HepG2 (cell line): ENCODE results near the gene MAGI1. TPM values are rescaled to one million over a fixed set of nuclear protein-coding genes. Genes with fewer than 3 reads are reported as not detected.

Experiments used
- ATAC-seq: fragments of 200-7000 bp; cut with Tn5 transposase; 3 replicates; pipeline ENCODE4 v1.9.1; 2020; ENCODE audit warnings: mild to moderate bottlenecking, moderate library complexity
- BruUV-seq: library from RNA; stranded (reverse); fragments of 400-500 nt; replicated peaks from 2 replicates; lab custom pipeline; 2021; lab: Mats Ljungman, UMichigan
- CTCF ChIA-PET: fragments of 300-600 bp; formaldehyde crosslinking; extraction: SDS; loops from one replicate; lab custom pipeline; 2021; ENCODE audit warnings: low total read pairs, inconsistent platforms, low intra/inter-chr PET ratio; lab: Yijun Ruan, JAX
- POLR2A ChIA-PET: fragments of 350-600 bp; sonication (Branson Sonifier 250); formaldehyde crosslinking; loops from one replicate; lab custom pipeline; 2020; ENCODE audit warnings: antibody characterized with exemption, inconsistent platforms; lab: Yijun Ruan, JAX
- DNase-seq: peaks from one replicate; pipeline ENCODE4 v3.0.0-alpha.2; 2015; ENCODE audit warnings: low spot score
- FAIRE-seq: peaks from 3 replicates; lab custom pipeline; 2011; peaks lifted over from hg19 to GRCh38; lab: Jason Lieb, UNC
- H2AFZ ChIP-seq: one replicate; pipeline ENCODE4 v1.6.1; 2011; ENCODE audit warnings: low read length, inconsistent platforms
- H3K27ac ChIP-seq: fragments of 300-600 bp; 3 replicates; pipeline ENCODE4 v1.8.0; 2011; ENCODE audit warnings: mixed run types, mild to moderate bottlenecking, mixed read lengths, low read length, inconsistent platforms; ENCODE audit not compliant: insufficient read depth; ENCODE audit errors: extremely low read length
- H3K27me3 ChIP-seq, 2 experiments: fragments of 200-600 bp in 1 of 2; 2 replicates in 1 of 2; 3 replicates in 1 of 2; pipeline versions ENCODE4 v1.6.0 to v1.8.0; 2011; ENCODE audit warnings: low read length in 2 of 2, mild to moderate bottlenecking in 2 of 2, moderate library complexity in 2 of 2, inconsistent platforms in 1 of 2; ENCODE audit not compliant: insufficient read depth in 2 of 2, control insufficient read depth in 1 of 2
- H3K36me3 ChIP-seq, 2 experiments: fragments of 200-600 bp in 1 of 2; replicated peaks in 1 of 2; 2 replicates in 1 of 2; 3 replicates in 1 of 2; pipeline versions ENCODE4 v1.5.1 to v1.8.0; 2011; ENCODE audit warnings: low read length in 2 of 2, inconsistent platforms in 1 of 2; ENCODE audit not compliant: insufficient read depth in 2 of 2, control insufficient read depth in 1 of 2
- H3K4me1 ChIP-seq: 2 replicates; pipeline ENCODE4 v1.5.1; 2012; ENCODE audit warnings: low read length, inconsistent platforms; ENCODE audit not compliant: insufficient read depth
- H3K4me2 ChIP-seq: 2 replicates; pipeline ENCODE4 v1.6.0; 2011; ENCODE audit warnings: low read depth, low read length, inconsistent platforms
- H3K4me3 ChIP-seq, 3 experiments: fragments of 200-600 bp in 1 of 3; sonication (generic), shearing (Covaris generic) in 1 of 3; replicated peaks in 1 of 3; 2 replicates each; pipeline ENCODE4 v1.5.1; 2011 to 2016; ENCODE audit warnings: low read length in 3 of 3, inconsistent platforms in 2 of 3, low read depth in 2 of 3, mild to moderate bottlenecking in 2 of 3, control low read depth in 1 of 3, mixed read lengths in 1 of 3; ENCODE audit not compliant: insufficient read depth in 1 of 3
- H3K79me2 ChIP-seq: one replicate; pipeline ENCODE4 v1.6.1; 2011; ENCODE audit warnings: low read length, inconsistent platforms; ENCODE audit not compliant: insufficient read depth
- H3K9ac ChIP-seq: 2 replicates; pipeline ENCODE4 v1.6.0; 2011; ENCODE audit warnings: mild to moderate bottlenecking, low read depth, low read length, inconsistent platforms; ENCODE audit not compliant: insufficient read depth
- H3K9me3 ChIP-seq: 2 replicates; pipeline ENCODE4 v1.5.1; 2012; ENCODE audit warnings: mild to moderate bottlenecking, low read length
- H4K20me1 ChIP-seq: 2 replicates; pipeline ENCODE4 v1.6.0; 2011; ENCODE audit warnings: inconsistent platforms, mild to moderate bottlenecking, low read length, moderate library complexity; ENCODE audit not compliant: insufficient read depth
- CCAR2 ChIP-seq: fragments of 200-400 bp; formaldehyde crosslinking; optimal IDR thresholded peaks from 2 replicates; pipeline ENCODE3; 2018; ENCODE audit warnings: low read depth, mild to moderate bottlenecking, low read length, moderate library complexity
- DNMT1 ChIP-seq: sonication (generic); formaldehyde crosslinking; IDR thresholded peaks from 2 replicates; pipeline ENCODE4 v1.5.1; 2020; ENCODE audit warnings: mild to moderate bottlenecking, missing genetic modification reagents
- FOXP1 ChIP-seq, 2 experiments: fragments of 450-650 bp in 1 of 2; IDR thresholded peaks; 2 replicates each; pipeline ENCODE4 v1.6.1; 2017 to 2018; ENCODE audit warnings: antibody characterized with exemption in 1 of 2
- GLMP ChIP-seq: sonication (generic); formaldehyde crosslinking; IDR thresholded peaks from 2 replicates; pipeline ENCODE4 v1.9.0; 2021; ENCODE audit warnings: missing genetic modification reagents, mild to moderate bottlenecking, borderline replicate concordance
- HOXA7 ChIP-seq: sonication (generic); formaldehyde crosslinking; IDR thresholded peaks from 2 replicates; pipeline ENCODE4 v1.8.1; 2022; ENCODE audit warnings: mild to moderate bottlenecking, missing genetic modification reagents, moderate library complexity
- KDM2A ChIP-seq: sonication (generic); formaldehyde crosslinking; IDR thresholded peaks from 2 replicates; pipeline ENCODE4 v1.4.0; 2020; ENCODE audit warnings: low read depth, missing genetic modification reagents, borderline replicate concordance
- SP4 ChIP-seq: sonication (generic); formaldehyde crosslinking; IDR thresholded peaks from 2 replicates; pipeline ENCODE4 v1.8.1; 2023; ENCODE audit warnings: mild to moderate bottlenecking, missing genetic modification reagents
- SYNCRIP ChIP-seq: fragments of 200-400 bp; formaldehyde crosslinking; IDR thresholded peaks from 2 replicates; pipeline ENCODE4 v1.6.1; 2018; ENCODE audit warnings: mild to moderate bottlenecking, low read depth, low read length; ENCODE audit not compliant: insufficient read depth
- U2AF1 ChIP-seq: fragments of 200-400 bp; formaldehyde crosslinking; optimal IDR thresholded peaks from 2 replicates; pipeline ENCODE3; 2017; ENCODE audit warnings: mild to moderate bottlenecking, low read depth, low read length
- ZBTB42 ChIP-seq: sonication (generic); formaldehyde crosslinking; IDR thresholded peaks from 2 replicates; pipeline ENCODE4 v1.5.0; 2020; ENCODE audit warnings: mild to moderate bottlenecking, missing genetic modification reagents
- ZNF224 ChIP-seq: sonication (generic); formaldehyde crosslinking; IDR thresholded peaks from 2 replicates; pipeline ENCODE4 v1.5.0; 2020; ENCODE audit warnings: mild to moderate bottlenecking, missing genetic modification reagents
- ZNF263 ChIP-seq: sonication (generic); formaldehyde crosslinking; IDR thresholded peaks from 2 replicates; pipeline ENCODE4 v1.4.0; 2020; ENCODE audit warnings: missing genetic modification reagents
- ZNF296 ChIP-seq: sonication (generic); formaldehyde crosslinking; conservative IDR thresholded peaks from 2 replicates; pipeline ENCODE4 v1.5.0; 2020; ENCODE audit warnings: mild to moderate bottlenecking, missing genetic modification reagents
- ZNF577 ChIP-seq: sonication (generic); formaldehyde crosslinking; IDR thresholded peaks from 2 replicates; pipeline ENCODE4 v1.4.0; 2020; ENCODE audit warnings: mild to moderate bottlenecking, low read depth, missing genetic modification reagents, borderline replicate concordance
- ZNF703 ChIP-seq: sonication (generic); formaldehyde crosslinking; IDR thresholded peaks from 2 replicates; pipeline ENCODE4 v1.5.1; 2020; ENCODE audit warnings: missing genetic modification reagents, mild to moderate bottlenecking, moderate library complexity, borderline replicate concordance
- WGBS: methylation state at CpG from one replicate; pipeline ENCODE4 v1.1.6; 2017; ENCODE audit warnings: low lambda C conversion rate; 5-methylcytosine and 5-hydroxymethylcytosine counted together
- in situ Hi-C: cut with HindIII; loops from 2 replicates; pipeline ENCODE4 v1.10.0; 2017; ENCODE audit warnings: low pct_unique_long_range_greater_than_20kb; ENCODE audit not compliant: extremely low pct_ligation_motif_present
- intact Hi-C: fragments of 100-400 bp; cut with micrococcal nuclease; formaldehyde crosslinking; loops from one replicate; pipeline ENCODE4 v1.10.0; 2022; ENCODE audit not compliant: unreplicated experiment
- polyA plus RNA-seq, 8 experiments: library from polyadenylated mRNA; depleted of rRNA in 3 of 8; stranded (reverse) in 7 of 8; unstranded in 1 of 8; fragments of >200 nt; fragmentation: Illumina TruSeq in 4 of 8; extraction: Trizol in 4 of 8; gene quantifications; 2 replicates each; pipeline versions ENCODE4 v1.2.1 to v1.2.3, GENCODE V29; 2011 to 2016; ENCODE audit warnings: low read depth in 4 of 8, missing spikeins in 1 of 8, mixed read lengths in 1 of 8; ENCODE audit not compliant: insufficient read depth in 1 of 8
- total RNA-seq, 5 experiments: library from RNA; depleted of rRNA; stranded (reverse); fragments of >200 nt; fragmentation: Illumina TruSeq; extraction: Trizol; gene quantifications; 2 replicates each; pipeline ENCODE4 v1.2.3, GENCODE V29; 2016; ENCODE audit warnings: low read depth in 1 of 5
- TF ChIP-seq, protein P1 (sequence below): sonication (generic); formaldehyde crosslinking; IDR thresholded peaks from 2 replicates; pipeline ENCODE4 v1.5.1; 2020; ENCODE audit warnings: mild to moderate bottlenecking, missing genetic modification reagents
- TF ChIP-seq, protein P2 (sequence below): IDR thresholded peaks from 2 replicates; pipeline ENCODE4 v1.6.1; 2012; ENCODE audit warnings: inconsistent platforms
- TF ChIP-seq, protein P3 (sequence below): sonication (generic); formaldehyde crosslinking; IDR thresholded peaks from 2 replicates; pipeline ENCODE4 v1.4.0; 2020; ENCODE audit warnings: missing genetic modification reagents

Gene MAGI1
- total and polyA plus RNA-seq, 2 of the 13 experiments (the other 11 are each of a cell fraction or from before 2014, with no cell fraction given): 22.2 to 26.0 TPM

DNA sequence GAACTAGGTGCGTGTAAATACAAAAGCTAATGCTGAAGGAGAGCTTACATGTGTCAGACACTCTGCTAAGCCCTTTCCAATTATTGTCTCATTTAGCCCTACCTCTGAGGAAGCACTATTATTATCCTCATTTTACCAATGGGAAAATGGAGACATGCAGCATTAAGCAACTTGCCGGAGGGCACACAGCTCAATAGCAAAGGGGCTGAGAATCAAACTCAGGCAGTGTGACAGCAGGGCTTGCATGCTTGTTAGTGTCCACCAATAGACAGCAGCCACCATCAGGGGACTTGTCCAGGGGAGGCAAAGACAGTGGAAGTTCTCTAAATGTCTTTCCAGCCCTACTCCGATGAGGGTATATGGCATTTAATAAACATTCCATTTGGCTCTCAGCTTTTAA lies 548.6 kb downstream of the MAGI1 start:
- TF ChIP-seq GLMP (CRISPR knock-in tag) (no peak), ZNF224 (no peak), SP4 (CRISPR knock-in tag) (no peak), U2AF1 (no peak), CCAR2 (no peak), DNMT1 (CRISPR knock-in tag) (no peak), ZNF577 (CRISPR knock-in tag) (no peak), SYNCRIP (no peak), KDM2A (CRISPR knock-in tag) (no peak), ZNF296 (no peak), ZBTB42 (CRISPR knock-in tag) (no peak), FOXP1 (IDR thresholded peaks at IDR 0.05) (no peak), FOXP1 (CRISPR knock-in tag; IDR thresholded peaks at IDR 0.05) (no peak), ZNF263 (CRISPR knock-in tag) (no peak), ZNF703 (CRISPR knock-in tag) (no peak), HOXA7 (CRISPR knock-in tag) (no peak)
- TF ChIP-seq, protein P1, sequence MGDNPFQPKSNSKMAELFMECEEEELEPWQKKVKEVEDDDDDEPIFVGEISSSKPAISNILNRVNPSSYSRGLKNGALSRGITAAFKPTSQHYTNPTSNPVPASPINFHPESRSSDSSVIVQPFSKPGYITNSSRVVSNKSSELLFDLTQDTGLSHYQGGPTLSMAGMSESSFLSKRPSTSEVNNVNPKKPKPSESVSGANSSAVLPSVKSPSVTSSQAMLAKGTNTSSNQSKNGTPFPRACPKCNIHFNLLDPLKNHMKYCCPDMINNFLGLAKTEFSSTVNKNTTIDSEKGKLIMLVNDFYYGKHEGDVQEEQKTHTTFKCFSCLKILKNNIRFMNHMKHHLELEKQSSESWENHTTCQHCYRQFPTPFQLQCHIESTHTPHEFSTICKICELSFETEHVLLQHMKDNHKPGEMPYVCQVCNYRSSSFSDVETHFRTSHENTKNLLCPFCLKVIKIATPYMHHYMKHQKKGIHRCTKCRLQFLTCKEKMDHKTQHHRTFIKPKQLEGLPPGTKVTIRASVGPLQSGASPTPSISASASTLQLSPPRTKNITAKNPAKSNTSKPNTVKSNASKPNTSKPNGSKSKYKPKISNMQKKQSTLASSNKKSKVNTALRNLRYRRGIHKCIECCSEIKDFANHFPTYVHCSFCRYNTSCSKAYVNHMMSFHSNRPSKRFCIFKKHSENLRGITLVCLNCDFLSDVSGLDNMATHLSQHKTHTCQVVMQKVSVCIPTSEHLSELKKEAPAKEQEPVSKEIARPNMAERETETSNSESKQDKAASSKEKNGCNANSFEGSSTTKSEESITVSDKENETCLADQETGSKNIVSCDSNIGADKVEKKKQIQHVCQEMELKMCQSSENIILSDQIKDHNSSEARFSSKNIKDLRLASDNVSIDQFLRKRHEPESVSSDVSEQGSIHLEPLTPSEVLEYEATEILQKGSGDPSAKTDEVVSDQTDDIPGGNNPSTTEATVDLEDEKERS (CRISPR knock-in tag): no peak
- TF ChIP-seq, protein P2, sequence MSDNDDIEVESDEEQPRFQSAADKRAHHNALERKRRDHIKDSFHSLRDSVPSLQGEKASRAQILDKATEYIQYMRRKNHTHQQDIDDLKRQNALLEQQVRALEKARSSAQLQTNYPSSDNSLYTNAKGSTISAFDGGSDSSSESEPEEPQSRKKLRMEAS: no peak
- TF ChIP-seq, protein P3, sequence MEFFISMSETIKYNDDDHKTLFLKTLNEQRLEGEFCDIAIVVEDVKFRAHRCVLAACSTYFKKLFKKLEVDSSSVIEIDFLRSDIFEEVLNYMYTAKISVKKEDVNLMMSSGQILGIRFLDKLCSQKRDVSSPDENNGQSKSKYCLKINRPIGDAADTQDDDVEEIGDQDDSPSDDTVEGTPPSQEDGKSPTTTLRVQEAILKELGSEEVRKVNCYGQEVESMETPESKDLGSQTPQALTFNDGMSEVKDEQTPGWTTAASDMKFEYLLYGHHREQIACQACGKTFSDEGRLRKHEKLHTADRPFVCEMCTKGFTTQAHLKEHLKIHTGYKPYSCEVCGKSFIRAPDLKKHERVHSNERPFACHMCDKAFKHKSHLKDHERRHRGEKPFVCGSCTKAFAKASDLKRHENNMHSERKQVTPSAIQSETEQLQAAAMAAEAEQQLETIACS: no peak
- Histone ChIP-seq H3K4me1 (no peaks in the 10 kb centered on the region), H3K4me2 (no peak overlapping the region), H3K9ac (no peak overlapping the region), H3K27me3 (no peaks in the 10 kb centered on the region), H3K4me3 (no peak overlapping the region), H4K20me1 (no peaks in the 10 kb centered on the region), H3K9me3 (no peaks in the 10 kb centered on the region), H3K36me3 (no peaks in the 10 kb centered on the region), H3K79me2 (no peaks in the 10 kb centered on the region), H3K27ac (no peak overlapping the region), H2AFZ (no peak overlapping the region)
- DNase-seq (no peak), ATAC-seq (no peak), FAIRE-seq (no peak)
- ChIA-PET CTCF (no interaction called here), POLR2A (no interaction called here)
- no TSS peak for BruUV-seq
- WGBS: 98% methylated on average over 3 of the region's 3 CpGs
- in situ Hi-C loops (no loop called here), intact Hi-C loops (no loop called here)
